ENCODE results near the gene SLC16A6.
"Not testable (repeated sequence)": the region's sequence is repeated elsewhere in the genome, so short reads cannot be mapped to it uniquely, and the experiment has no call there.

Gene SLC16A6

DNA sequence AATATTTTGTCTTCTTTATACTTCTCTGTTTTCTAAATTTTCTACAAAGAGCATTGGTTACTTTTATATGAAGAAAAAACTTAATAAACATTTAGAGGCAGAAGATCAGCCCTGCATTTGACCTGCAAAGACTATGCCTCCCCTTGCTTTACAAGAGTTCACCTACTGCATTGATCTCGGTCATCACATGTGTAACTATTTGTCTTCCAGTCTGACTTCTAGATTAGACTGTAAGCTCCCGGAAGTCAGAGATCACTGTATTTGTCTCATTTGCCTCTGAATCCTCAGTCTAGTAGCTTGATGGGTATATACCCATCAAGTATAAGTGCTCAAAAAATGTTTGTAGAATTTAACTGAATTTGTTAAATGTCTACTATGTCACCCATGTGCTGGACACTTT, 70.7 kb downstream of the SLC16A6 start:
- DNase-seq (ENCODE audit: low read depth), result not testable (repeated sequence)

DNA sequence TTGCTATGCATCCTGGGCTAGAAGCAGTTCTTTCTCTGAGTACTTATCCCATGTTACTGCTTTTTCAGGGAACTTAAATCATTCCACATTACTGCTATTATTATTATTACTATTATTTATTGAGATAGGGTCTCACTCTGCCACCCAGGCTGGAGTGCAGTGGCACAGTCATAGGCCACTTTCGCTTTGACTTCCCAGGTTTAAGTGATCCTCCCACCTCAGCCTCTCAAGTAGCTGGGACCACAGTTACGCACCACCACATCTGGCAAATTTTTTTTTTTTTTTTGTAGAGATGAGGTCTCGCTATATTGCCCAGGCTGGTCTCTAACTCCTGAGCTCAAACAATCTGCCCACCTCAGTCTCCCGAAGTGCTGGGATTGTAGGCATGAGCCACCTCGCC, 71.5 kb downstream of the SLC16A6 start:
- not testable (repeated sequence) for DNase-seq (ENCODE audit: low read depth)
